Activated T-cell treated with anti-CD3 and anti-CD28 coated beads, Interleukin-2, amount 50 U/mL, for 72 hours (primary cell): Measurements from ENCODE around the gene SH3RF3. TPM values are rescaled to one million over a fixed set of nuclear protein-coding genes. Genes with fewer than 3 reads are reported as not detected.

Experiments
- ATAC-seq, 2 donors: fragments of 150-1000 bp; cut with Tn5 transposase; replicated peaks in 1 of 2; 2 replicates each; pipeline ENCODE4 v1.10.0; 2021; ENCODE audit warnings: moderate library complexity in 2 of 2, mild to moderate bottlenecking in 1 of 2
- DNase-seq, 2 donors: peaks; one replicate each; pipeline ENCODE4 v3.0.0; 2021 to 2022; ENCODE audit warnings: mixed read lengths in 1 of 2
- H3K27ac Mint-ChIP-seq: one replicate; pipeline ENCODE4 v1.8.0; 2022; ENCODE audit warnings: mild to moderate bottlenecking, moderate library complexity, mixed read lengths
- H3K27me3 Mint-ChIP-seq: one replicate; pipeline ENCODE4 v1.8.0; 2022; ENCODE audit warnings: low read depth, mixed read lengths
- H3K36me3 Mint-ChIP-seq, 2 donors: one replicate each; pipeline ENCODE4 v1.8.0; 2022; ENCODE audit warnings: mixed read lengths in 2 of 2, mild to moderate bottlenecking in 1 of 2; ENCODE audit not compliant: insufficient read depth in 2 of 2
- H3K4me1 Mint-ChIP-seq: one replicate; pipeline ENCODE4 v1.8.0; 2022; ENCODE audit warnings: low read depth, mixed read lengths
- H3K4me3 Mint-ChIP-seq, 2 donors: one replicate each; pipeline ENCODE4 v1.8.0; 2022; ENCODE audit warnings: mild to moderate bottlenecking in 2 of 2, mixed read lengths in 2 of 2, moderate library complexity in 2 of 2
- H3K9me3 Mint-ChIP-seq, 2 donors: one replicate each; pipeline ENCODE4 v1.8.0; 2022; ENCODE audit warnings: mixed read lengths in 2 of 2
- total RNA-seq, 2 donors: library from RNA; stranded (reverse); gene quantifications; one replicate each; pipeline ENCODE4 v1.2.3, GENCODE V29; 2022

The SH3RF3 gene
- total RNA-seq, 2 donors from 2014 or later = 1.0 to 1.2 TPM

GRCh38 chr2:109260886-109261700, 132.1 kb downstream of the SH3RF3 start:
- Mint-ChIP-seq H3K36me3 (no peaks in the 10 kb centered on the region), H3K27ac (no peak overlapping the region), H3K4me3 (no peak overlapping the region), H3K27me3 (no peaks in the 10 kb centered on the region), H3K4me1 (no peaks in the 10 kb centered on the region), H3K9me3 (no peaks in the 10 kb centered on the region)
- no peak for DNase-seq
- peak in 1 of 2 donors; percentile 25 for ATAC-seq

GRCh38 chr2:109261906-109262631, 133.1 kb downstream of the SH3RF3 start:
- Mint-ChIP-seq H3K9me3 (no peaks in the 10 kb centered on the region), H3K27me3 (no peaks in the 10 kb centered on the region), H3K36me3 (no peaks in the 10 kb centered on the region), H3K4me3 (no peak overlapping the region), H3K4me1 (no peaks in the 10 kb centered on the region), H3K27ac (no peak overlapping the region)
- DNase-seq (no peak), ATAC-seq (no peak)

- Mint-ChIP-seq H3K9me3 (no peaks in the 10 kb centered on the region), H3K4me1 (no peaks in the 10 kb centered on the region), H3K36me3 (no peaks in the 10 kb centered on the region), H3K27me3 (no peaks in the 10 kb centered on the region), H3K4me3 (no peak overlapping the region), H3K27ac (no peak overlapping the region)
- ATAC-seq (no peak), DNase-seq (no peak)
Observed at GRCh38 chr2:109264595-109265328, 135.8 kb downstream of the SH3RF3 start.

GRCh38 chr2:109265369-109265768, 136.4 kb downstream of the SH3RF3 start:
- Mint-ChIP-seq H3K27ac (no peak overlapping the region), H3K9me3 (no peaks in the 10 kb centered on the region), H3K27me3 (no peaks in the 10 kb centered on the region), H3K4me3 (no peak overlapping the region), H3K4me1 (no peaks in the 10 kb centered on the region), H3K36me3 (no peaks in the 10 kb centered on the region)
- DNase-seq = no peak
- ATAC-seq = no peak

DNA sequence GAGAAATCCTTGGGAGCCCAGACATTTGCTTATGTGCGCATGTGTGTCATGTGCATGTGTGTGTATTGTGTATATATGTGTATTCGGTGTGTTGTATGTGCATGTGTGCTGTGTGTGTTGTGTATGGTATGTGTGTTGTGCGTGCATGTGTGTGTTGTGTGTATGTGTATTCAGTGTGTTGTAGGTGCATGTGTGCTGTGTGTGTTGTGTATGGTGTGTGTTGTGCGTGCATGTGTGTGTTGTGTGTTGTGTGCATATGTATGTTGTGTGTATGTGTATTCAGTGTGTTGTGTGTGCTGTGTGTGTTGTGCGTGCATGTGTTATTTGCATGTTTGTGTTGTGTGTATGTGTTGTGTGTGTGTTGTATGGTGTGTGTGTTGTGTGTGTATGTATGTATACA, 136.9 kb downstream of the SH3RF3 start:
- H3K27ac Mint-ChIP-seq = no peak overlapping the region
- ATAC-seq (no peak), DNase-seq (no peak)
- no peaks in the 10 kb centered on the region for H3K36me3 Mint-ChIP-seq
- H3K4me3 Mint-ChIP-seq = no peak overlapping the region
- H3K4me1 Mint-ChIP-seq = no peaks in the 10 kb centered on the region
- H3K27me3 Mint-ChIP-seq = no peaks in the 10 kb centered on the region
- H3K9me3 Mint-ChIP-seq = no peaks in the 10 kb centered on the region

- no peak for ATAC-seq
- no peaks in the 10 kb centered on the region for H3K4me1 Mint-ChIP-seq
- no peak overlapping the region for H3K4me3 Mint-ChIP-seq
- no peaks in the 10 kb centered on the region for H3K27me3 Mint-ChIP-seq
- H3K27ac Mint-ChIP-seq = no peak overlapping the region
- no peak for DNase-seq
- no peaks in the 10 kb centered on the region for H3K9me3 Mint-ChIP-seq
- H3K36me3 Mint-ChIP-seq = no peaks in the 10 kb centered on the region
Observed at GRCh38 chr2:109266496-109266895, 137.5 kb downstream of the SH3RF3 start.

GRCh38 chr2:109266998-109267854, 138.2 kb downstream of the SH3RF3 start:
- H3K4me3 Mint-ChIP-seq = no peak overlapping the region

DNA sequence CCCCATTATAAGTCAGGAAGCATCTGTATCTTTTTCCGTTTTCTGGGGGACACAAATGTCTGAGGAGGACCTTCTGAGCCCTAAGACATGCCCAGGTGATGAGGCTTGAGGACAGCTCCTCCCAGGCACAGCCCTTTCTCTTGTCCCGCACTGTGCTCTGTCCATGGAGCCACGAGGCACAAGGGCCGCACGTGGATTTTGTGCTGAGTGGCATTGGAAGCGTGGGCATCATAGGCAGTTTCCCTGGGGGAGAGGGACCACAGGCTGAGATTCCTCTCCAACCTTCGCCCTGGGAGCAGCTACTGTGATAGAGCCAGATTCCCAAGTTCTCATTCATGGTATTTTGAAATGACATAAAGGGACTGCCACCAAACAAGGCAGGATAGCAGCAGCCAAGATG, 139.9 kb downstream of the SH3RF3 start:
- no peaks in the 10 kb centered on the region for H3K9me3 Mint-ChIP-seq
- ATAC-seq = no peak
- H3K4me1 Mint-ChIP-seq = peaks cover 5% of the 10 kb centered on the region
- no peaks in the 10 kb centered on the region for H3K27me3 Mint-ChIP-seq
- no peak overlapping the region for H3K4me3 Mint-ChIP-seq
- no peaks in the 10 kb centered on the region for H3K36me3 Mint-ChIP-seq
- no peak overlapping the region for H3K27ac Mint-ChIP-seq
- no peak for DNase-seq

More at GRCh38 chr2:109266998-109267854, 138.2 kb downstream of the SH3RF3 start:
- no peaks in the 10 kb centered on the region for H3K4me1 Mint-ChIP-seq
- ATAC-seq = no peak
- no peak for DNase-seq
- H3K27ac Mint-ChIP-seq = no peak overlapping the region
- no peaks in the 10 kb centered on the region for H3K27me3 Mint-ChIP-seq
- no peaks in the 10 kb centered on the region for H3K9me3 Mint-ChIP-seq
- no peaks in the 10 kb centered on the region for H3K36me3 Mint-ChIP-seq

DNA sequence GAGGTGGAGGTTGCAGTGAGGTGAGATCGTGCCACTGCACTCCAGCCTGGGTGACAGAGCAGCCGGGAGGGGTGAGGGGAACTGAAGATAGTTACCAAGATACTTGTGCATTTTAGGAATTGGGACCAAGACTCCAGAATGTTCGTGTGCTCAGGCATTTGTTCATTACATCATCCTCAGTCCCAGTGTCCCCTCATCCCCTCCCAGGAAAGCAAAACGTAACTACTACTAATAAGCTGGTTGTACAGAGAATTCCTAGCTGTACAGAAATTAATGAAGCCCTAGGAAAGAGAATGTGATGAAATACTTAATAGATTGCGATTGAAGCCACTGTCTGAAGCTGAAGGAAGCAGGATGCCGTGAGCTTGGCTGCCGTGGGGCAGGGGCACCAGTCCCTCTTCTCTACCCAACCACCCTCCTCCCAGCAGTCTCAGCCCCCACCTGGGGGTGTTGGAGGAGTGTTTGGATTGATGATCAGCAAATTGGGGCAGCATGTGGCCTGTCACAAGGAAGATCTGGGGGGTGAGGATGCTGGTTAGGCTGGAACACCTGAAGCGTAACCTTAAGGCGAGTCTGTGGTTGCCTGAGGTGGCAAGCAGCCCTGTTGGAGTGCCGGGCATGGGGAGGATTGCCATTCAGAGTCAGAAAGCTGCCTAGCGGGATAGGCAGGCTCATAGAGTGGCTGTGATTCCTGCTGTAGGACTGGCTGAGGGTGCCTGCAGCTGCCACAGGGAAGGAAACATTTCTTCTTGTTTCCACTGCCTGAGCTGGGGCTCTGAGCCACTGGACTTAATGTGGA, 140.9 kb downstream of the SH3RF3 start:
- Mint-ChIP-seq H3K27ac (no peak overlapping the region), H3K4me1 (peaks cover 5% of the 10 kb centered on the region), H3K4me3 (no peak overlapping the region), H3K36me3 (no peaks in the 10 kb centered on the region), H3K27me3 (no peaks in the 10 kb centered on the region), H3K9me3 (no peaks in the 10 kb centered on the region)
- DNase-seq = no peak
- no peak for ATAC-seq

DNA sequence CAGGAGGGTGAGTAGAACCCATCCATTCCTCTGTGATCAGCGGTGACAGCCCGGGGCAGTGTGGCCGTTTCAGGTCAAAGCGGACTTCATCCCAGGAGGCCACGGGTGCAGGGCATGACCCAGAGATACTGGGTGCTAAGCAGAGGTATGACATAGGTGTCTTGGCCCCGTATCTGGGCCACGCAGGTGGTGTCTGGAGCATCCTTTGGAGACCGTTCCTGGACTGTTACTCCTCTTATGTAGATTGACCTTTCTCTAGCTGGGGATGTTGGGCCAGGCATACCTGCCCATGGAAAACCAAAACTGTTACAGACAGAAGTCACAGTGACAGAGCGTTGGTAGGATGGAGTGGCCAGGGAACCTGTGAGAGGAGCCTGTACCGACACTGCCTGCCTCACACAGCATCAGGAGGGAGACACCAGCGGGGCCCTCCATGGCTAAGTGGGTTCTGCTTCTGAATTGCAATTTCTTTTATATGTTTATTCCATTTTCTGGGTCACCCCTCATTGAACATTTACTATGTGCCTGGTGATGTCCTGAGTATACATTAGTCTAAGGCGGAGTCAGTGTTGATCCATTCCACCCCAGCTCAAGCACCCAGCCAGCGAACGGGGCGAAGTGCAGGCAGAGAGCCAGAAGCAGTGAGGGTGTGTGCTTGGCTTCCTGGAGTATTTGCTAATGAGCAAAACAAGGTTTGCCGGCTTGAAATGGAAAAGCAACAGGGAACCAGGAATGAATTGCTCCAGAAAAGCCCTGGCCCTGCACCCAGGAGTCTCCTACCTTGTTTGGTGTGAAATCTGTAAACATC, 141.7 kb downstream of the SH3RF3 start:
- Mint-ChIP-seq H3K27me3 (no peaks in the 10 kb centered on the region), H3K36me3 (no peaks in the 10 kb centered on the region), H3K4me3 (no peak overlapping the region), H3K27ac (no peak overlapping the region), H3K4me1 (peaks cover 5% of the 10 kb centered on the region), H3K9me3 (no peaks in the 10 kb centered on the region)
- no peak for DNase-seq
- no peak for ATAC-seq

- DNase-seq = no peak
- Mint-ChIP-seq H3K27me3 (no peaks in the 10 kb centered on the region), H3K27ac (no peak overlapping the region), H3K4me3 (no peak overlapping the region), H3K9me3 (no peaks in the 10 kb centered on the region), H3K4me1 (peaks cover 5% of the 10 kb centered on the region), H3K36me3 (no peaks in the 10 kb centered on the region)
- ATAC-seq = no peak
Observed at GRCh38 chr2:109271920-109272319, 142.9 kb downstream of the SH3RF3 start.
